HUES48 (cell line): ENCODE measurements around the gene SMIM12.
A peak's percentile ranks its signal among the peaks of the same experiment; 100 is the strongest.

Source experiments
- H3K27ac ChIP-seq: one replicate; pipeline ENCODE4 v1.7.0; 2013; ENCODE audit warnings: low read depth, low read length, inconsistent platforms
- H3K27me3 ChIP-seq: 2 replicates; pipeline ENCODE4 v1.6.1; 2013; ENCODE audit warnings: mild to moderate bottlenecking, low read length; ENCODE audit not compliant: control insufficient read depth, insufficient read depth
- H3K36me3 ChIP-seq: 2 replicates; pipeline ENCODE4 v1.6.1; 2013; ENCODE audit warnings: low read length; ENCODE audit not compliant: control insufficient read depth, insufficient read depth
- H3K4me1 ChIP-seq: 2 replicates; pipeline ENCODE4 v1.6.1; 2013; ENCODE audit warnings: mild to moderate bottlenecking, low read length; ENCODE audit not compliant: control insufficient read depth, insufficient read depth
- H3K4me3 ChIP-seq: 2 replicates; pipeline ENCODE4 v1.5.1; 2013; ENCODE audit warnings: mild to moderate bottlenecking, low read depth, low read length
- H3K9ac ChIP-seq: 2 replicates; pipeline ENCODE4 v1.6.1; 2013; ENCODE audit warnings: mild to moderate bottlenecking, low read depth, low read length, moderate library complexity
- H3K9me3 ChIP-seq: 2 replicates; pipeline ENCODE4 v1.6.1; 2013; ENCODE audit warnings: low read length; ENCODE audit not compliant: control insufficient read depth, insufficient read depth

Gene SMIM12

DNA sequence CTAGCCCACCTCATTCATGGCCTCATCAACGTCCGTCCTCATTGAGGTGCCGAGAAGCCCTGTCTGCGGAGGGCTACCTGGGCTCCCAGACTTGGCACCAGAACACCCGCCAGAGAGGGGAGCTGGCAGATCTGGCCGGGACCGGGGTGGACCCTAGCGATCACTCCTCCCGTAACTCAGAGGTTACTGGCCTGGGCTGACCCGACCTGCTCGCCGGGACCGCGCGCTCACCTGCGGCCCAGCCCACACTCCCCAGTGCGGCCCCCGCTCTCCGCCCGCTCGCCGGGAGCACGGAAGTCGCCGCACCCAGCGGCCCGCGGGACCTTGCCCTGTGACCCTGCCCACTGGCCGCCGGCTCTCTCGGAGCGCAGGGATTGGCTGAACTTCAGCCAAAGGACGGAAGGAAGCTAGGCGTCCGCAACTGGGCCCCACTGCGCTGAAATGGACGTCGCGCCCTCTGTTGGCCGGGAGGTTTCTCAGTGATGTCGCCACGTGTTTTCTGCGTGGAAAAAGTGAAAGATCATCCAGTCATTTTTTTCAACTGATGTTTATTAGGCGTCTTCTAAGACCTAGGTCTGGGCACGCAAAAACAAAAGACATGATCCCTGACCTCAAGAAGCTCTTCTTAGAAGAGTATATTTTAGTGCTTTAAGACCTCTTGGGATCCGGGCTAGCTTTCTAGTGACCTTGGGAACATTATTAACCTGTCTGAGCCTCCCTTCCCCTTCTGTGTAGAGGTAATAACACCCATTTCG is at the start of gene SMIM12:
TSS of gene SMIM12 (minus strand) at position 304 of the 755 bp plus-strand sequence. CDS start 3,772 bp downstream, outside the sequence.
- Histone ChIP-seq H3K9ac (peak within 1 kb of the TSS; percentile 68), H3K27me3 (no peaks in the 10 kb centered on the region; the same call in 1 of the 2 replicates), H3K36me3 (peaks cover 13% of the 10 kb centered on the region), H3K9me3 (no peaks in the 10 kb centered on the region), H3K4me3 (peak within 1 kb of the TSS; percentile 97), H3K4me1 (0 out of 2 replicates have a peak, but pooled peaks cover 6% of the 10 kb centered on the region), H3K27ac (peak within 1 kb of the TSS; percentile 79)

- Histone ChIP-seq H3K4me3 (no peak overlapping the region), H3K9me3 (no peaks in the 10 kb centered on the region), H3K9ac (no peak overlapping the region), H3K27me3 (no peaks in the 10 kb centered on the region; the same call in none of the 2 replicates), H3K36me3 (no peaks in the 10 kb centered on the region), H3K27ac (no peak overlapping the region), H3K4me1 (no peaks in the 10 kb centered on the region)
These were observed 48.8 kb upstream of the SMIM12 start for GRCh38 chr1:34908369-34908768.

DNA sequence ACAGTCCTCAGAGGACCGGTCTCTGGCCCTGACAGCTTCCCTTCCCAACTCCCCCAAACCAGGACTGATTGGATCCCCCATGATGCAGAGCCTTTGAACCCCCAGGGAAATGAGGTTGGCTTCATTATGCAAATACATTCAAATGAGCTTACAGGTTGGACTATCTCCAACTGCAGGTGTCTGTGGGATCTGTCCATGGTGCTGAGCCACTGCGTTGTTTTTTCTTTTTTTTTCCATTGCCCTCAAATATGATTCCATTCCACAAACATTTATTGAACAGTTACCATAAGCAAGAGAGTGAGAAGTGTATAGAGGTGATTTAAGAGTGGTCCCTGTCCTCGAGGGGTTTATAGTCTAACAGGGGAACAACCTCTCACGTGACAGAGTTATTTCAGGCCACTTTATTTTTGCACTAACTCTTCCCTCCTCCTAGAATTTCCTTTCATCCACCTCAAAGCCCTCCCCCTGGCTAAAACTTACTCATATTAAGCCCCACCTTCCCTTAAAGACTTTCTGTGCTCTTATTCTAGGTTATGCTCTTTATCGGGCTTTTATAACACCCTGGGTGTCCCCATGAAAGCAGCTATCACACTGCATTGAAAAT is 48.0 kb upstream of the SMIM12 start:
- Histone ChIP-seq H3K9ac (no peak overlapping the region), H3K36me3 (no peaks in the 10 kb centered on the region), H3K27ac (no peak overlapping the region), H3K9me3 (no peaks in the 10 kb centered on the region), H3K4me3 (no peak overlapping the region), H3K27me3 (no peaks in the 10 kb centered on the region; the same call in none of the 2 replicates), H3K4me1 (no peaks in the 10 kb centered on the region)

DNA sequence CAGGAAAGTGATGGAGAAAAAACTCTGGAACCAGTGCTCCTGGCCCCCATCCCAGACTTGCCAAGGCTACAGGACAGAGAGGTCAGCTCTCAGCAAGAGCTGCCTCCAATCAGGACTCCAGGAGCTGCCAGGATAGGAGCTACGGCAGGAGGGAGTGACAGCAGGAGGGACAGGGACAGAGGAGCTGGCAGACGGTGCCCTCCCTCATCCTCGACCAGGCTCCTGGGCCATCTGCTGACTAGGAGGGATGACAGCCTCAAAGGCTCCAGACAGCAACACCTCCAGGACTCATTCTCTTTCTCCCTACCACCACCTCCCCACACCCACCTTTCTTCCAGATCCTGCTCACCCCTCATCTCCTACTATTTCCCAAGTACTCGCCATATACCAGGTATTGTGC is 47.2 kb upstream of the SMIM12 start:
- no peaks in the 10 kb centered on the region for H3K9me3 ChIP-seq
- no peak overlapping the region for H3K9ac ChIP-seq
- no peaks in the 10 kb centered on the region for H3K4me1 ChIP-seq
- no peaks in the 10 kb centered on the region for H3K36me3 ChIP-seq
- no peaks in the 10 kb centered on the region; the same call in none of the 2 replicates for H3K27me3 ChIP-seq
- no peak overlapping the region for H3K27ac ChIP-seq
- H3K4me3 ChIP-seq = no peak overlapping the region

GRCh38 chr1:34906222-34906621 is 46.7 kb upstream of the SMIM12 start:
- H3K36me3 ChIP-seq = no peaks in the 10 kb centered on the region
- H3K9ac ChIP-seq = no peak overlapping the region
- H3K9me3 ChIP-seq = no peaks in the 10 kb centered on the region
- H3K4me1 ChIP-seq = no peaks in the 10 kb centered on the region
- H3K27me3 ChIP-seq = no peaks in the 10 kb centered on the region; the same call in none of the 2 replicates
- no peak overlapping the region for H3K4me3 ChIP-seq
- H3K27ac ChIP-seq = no peak overlapping the region

DNA sequence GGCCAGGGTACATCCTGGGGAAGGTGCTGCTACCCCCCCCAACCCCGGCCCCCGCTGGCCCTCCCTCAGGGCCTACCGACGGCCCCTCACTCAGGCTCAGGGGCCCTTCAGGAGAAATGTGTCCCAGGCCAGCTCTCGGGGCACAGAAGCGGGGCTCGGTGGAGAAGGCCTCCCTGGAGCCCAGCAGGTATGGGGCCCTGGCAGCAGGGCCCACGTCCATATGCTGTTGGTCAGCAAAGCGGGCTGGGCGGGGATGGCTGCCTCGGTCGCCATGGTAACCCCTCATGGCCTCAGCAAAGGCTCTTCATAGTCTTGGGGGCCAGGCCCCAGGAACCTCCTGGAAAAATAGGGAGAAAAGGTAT is 45.5 kb upstream of the SMIM12 start:
- no peak overlapping the region for H3K9ac ChIP-seq
- H3K9me3 ChIP-seq = no peaks in the 10 kb centered on the region
- no peaks in the 10 kb centered on the region for H3K36me3 ChIP-seq
- no peak overlapping the region for H3K27ac ChIP-seq
- H3K4me1 ChIP-seq = no peaks in the 10 kb centered on the region
- H3K4me3 ChIP-seq = no peak overlapping the region
- no peaks in the 10 kb centered on the region; the same call in none of the 2 replicates for H3K27me3 ChIP-seq

DNA sequence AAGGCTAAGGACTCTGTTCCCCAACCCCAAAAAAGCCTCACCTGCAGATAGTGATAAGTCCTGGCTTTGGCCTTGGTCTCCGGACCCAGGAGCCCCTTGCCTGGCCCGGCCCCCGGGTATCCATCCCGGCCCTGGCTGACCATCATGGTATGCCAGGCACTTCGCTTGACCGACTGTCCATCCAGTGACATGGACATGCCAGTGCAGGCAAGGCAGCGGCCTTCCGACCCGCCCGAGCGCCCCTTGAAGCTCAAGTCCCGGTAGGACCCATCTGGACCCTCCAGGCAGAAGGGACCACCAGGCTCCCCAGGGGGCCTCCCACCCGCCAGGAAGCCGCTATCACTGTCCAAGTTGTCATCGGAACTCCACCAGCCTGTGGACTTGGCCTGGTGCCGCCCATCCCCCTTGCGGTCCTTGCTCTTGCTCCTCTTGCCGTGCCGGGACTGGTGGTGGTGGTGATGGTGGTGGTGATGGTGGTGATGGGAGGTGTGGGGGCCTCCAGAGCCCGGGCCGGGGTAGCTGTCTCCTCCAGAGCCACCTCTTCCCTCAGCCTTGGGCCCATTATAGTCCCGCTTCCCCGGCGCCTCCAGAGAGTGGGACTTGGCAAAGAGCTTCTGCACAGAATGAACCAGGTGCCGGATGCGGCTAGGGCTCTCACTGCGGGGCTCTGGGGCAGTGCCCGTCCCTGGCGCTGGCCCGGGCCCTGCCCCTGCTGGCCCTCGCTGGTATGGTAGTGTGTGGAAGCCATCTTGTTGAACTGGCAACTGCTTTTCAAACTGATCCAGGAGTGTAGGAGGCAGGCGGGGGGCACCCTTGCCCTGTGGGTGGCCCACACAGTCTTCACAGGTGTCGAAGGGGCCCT is 44.9 kb upstream of the SMIM12 start:
- Histone ChIP-seq H3K4me1 (no peaks in the 10 kb centered on the region), H3K27ac (no peak overlapping the region), H3K27me3 (no peaks in the 10 kb centered on the region; the same call in none of the 2 replicates), H3K36me3 (no peaks in the 10 kb centered on the region), H3K4me3 (no peak overlapping the region), H3K9me3 (no peaks in the 10 kb centered on the region), H3K9ac (no peak overlapping the region)

DNA sequence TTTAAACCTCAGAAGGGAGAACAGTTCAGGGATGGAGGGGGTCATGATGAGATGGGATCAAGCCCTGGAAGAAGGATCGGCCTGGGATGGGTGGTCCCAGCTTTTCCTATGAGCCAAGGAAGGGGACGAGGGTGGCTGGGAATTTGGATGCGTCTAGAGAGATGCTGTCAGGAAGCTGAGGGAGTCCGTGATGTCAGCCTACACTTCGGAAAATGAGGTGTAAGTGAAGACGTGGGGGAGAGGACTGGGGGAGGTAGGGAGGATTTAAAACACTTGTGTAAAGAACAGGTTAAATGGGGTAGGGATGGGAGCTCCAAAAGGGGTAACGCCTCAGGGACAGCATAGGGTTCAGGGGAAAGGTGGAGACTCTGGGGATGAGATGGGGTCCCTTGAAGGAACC is 42.4 kb upstream of the SMIM12 start:
- H3K9ac ChIP-seq = no peak overlapping the region
- no peaks in the 10 kb centered on the region for H3K9me3 ChIP-seq
- H3K4me1 ChIP-seq = no peaks in the 10 kb centered on the region
- H3K27me3 ChIP-seq = no peaks in the 10 kb centered on the region; the same call in 1 of the 2 replicates
- H3K4me3 ChIP-seq = no peak overlapping the region
- no peak overlapping the region for H3K27ac ChIP-seq
- H3K36me3 ChIP-seq = no peaks in the 10 kb centered on the region

DNA sequence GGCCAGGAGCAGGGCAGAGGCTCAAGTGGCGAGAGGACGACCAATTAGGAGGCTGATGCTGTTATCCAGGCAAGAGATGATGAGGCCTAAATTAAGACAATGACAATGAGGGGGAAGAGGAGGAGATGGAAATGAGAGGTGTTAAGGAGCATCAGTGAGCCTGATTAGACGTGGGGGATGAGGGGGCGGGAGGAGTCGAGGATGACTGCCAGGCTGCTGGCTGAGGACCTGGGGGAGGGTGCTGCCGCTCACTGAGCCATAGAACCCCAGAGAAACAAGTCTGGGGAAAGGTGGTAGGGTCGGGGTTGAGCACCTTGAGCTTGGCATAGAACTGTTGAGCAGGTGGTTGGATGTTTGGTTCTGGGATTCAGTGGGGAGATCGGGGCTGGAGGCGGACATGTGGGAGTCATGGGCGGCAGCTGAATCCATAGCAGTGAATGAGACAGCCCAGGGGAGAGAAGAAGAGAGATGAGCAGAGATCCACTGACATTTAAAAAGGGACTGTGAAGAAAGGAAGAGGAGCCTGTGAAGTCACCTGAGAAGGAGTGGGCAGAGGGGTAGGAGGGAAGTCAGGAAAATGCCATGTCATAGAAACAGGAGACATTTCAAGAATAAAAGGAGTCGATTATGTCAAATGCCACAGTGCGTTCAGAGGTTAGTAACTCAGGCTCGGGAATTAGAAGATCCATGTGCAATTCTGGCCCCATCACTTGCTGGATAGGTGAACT is 41.4 kb upstream of the SMIM12 start:
- Histone ChIP-seq H3K27me3 (no peaks in the 10 kb centered on the region), H3K9me3 (no peaks in the 10 kb centered on the region), H3K9ac (no peak overlapping the region), H3K4me3 (no peak overlapping the region), H3K27ac (no peak overlapping the region), H3K36me3 (no peaks in the 10 kb centered on the region), H3K4me1 (no peaks in the 10 kb centered on the region)

GRCh38 chr1:34899906-34900305 is 40.4 kb upstream of the SMIM12 start:
- Histone ChIP-seq H3K36me3 (no peaks in the 10 kb centered on the region), H3K27ac (no peak overlapping the region), H3K4me1 (no peaks in the 10 kb centered on the region), H3K9me3 (no peaks in the 10 kb centered on the region), H3K9ac (no peak overlapping the region), H3K4me3 (no peak overlapping the region), H3K27me3 (no peaks in the 10 kb centered on the region)
